Stimulated activated CD4-positive, alpha-beta T cell treated with anti-CD3 and anti-CD28 coated beads, Interleukin-1b, Interleukin-23, amount 100 ng/mL, for 1 hour (primary cell): ENCODE results near the gene ATXN7L3.
"Not testable (repeated sequence)": the region's sequence is repeated elsewhere in the genome, so short reads cannot be mapped to it uniquely, and the experiment has no call there.

Source experiments
- DNase-seq, 2 donors: peaks; one replicate each; pipeline ENCODE4 v3.0.0-alpha.2; 2020; ENCODE audit warnings: low read depth in 2 of 2

Gene ATXN7L3

DNA sequence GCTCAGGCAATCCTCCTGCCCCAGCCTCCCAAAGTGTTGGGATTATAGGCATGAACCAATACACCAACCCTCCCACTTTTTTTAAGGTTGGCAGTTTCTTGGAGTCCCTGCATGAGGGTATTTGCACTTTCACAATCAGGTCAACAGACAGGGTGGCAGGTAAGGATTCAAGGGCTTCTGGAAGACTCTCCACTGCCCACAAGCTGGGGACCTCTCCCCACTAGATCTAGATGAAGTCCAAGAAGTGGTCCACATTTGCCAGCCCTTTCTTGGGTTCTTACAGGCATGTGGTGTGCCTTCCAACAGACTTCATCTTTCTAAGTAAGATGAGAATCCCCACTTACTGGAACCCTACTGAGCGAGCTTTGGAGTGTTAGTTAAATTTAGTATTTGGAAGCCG lies 25.3 kb downstream of the ATXN7L3 start:
- DNase-seq = no peak

DNA sequence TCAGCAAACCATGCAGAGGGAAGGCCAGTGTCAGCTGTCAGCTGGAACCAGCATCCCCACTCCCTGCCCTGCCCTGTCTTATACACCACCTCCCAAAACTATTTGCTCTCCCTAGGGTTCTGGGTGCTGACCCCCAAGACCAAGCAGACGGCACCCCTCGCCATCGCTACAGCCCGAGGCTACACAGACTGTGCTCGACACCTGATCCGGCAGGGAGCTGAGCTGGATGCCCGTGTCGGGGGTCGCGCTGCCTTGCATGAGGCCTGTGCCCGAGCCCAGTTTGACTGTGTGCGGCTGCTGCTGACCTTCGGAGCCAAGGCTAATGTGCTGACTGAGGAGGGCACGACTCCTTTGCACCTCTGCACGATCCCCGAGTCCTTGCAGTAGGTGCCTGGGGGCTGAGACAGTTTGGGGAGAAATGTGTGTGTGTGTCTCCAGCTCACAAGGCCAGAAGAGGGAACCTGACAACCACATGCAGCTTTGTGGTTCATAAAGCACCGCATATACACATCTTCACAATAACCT lies 27.7 kb downstream of the ATXN7L3 start:
- no peak for DNase-seq

DNA sequence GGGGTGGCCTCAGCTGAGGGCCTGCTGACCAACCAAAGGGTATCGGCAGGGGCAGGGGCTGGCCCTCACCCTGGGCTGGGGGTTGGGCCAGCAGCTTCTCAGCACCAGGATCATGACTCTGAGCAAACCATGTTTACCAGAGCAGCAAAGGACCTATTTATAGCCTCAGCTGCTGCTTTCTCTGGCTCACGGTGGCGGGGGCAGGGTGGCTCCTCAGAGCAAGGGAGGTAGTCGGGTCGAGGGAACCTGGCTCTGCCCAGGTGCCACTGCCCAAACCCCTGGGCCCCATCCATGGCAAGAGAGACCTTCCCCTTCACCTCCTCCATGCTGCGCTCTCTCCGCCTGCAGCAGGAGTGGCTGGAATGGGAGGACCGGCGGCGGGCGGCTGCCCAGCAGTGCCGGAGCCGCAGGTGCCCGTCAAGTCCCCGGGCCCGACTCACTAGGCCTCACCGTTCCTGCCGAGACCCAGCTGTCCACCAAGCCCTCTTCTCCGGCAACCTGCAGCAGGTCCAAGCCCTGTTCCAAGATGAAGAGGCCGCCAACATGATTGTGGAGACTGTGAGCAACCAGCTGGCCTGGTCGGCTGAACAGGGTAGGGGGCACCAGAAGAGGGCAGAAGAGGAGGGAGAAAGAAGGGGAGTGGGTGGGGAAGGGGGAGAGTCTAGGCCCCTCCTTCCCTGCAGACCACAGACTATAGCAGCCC lies 29.0 kb downstream of the ATXN7L3 start, which contains the start of gene ASB16:
TSS of gene ASB16 (plus strand) at position 206 of the 703 bp plus-strand sequence. CDS start at position 292, 86 bp downstream.
- no peak for DNase-seq

DNA sequence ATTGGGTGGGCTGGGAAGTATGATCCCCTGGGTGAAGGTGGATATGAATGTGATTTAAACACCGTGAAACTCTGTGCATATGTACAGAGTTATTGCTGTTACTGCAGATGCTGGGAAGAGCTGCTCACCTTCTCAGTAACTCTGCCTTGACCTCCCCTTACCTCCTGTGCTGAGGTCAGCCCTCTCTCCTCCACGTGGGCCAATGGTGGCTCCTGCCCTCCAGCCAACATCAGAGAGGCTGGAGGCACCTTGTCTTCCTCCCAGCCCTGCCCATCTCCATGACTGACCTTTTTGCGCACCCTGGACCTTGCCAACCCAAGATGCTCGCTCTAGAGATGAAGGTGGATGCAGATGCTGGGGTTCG lies 29.6 kb downstream of the ATXN7L3 start:
- DNase-seq = no peak

DNA sequence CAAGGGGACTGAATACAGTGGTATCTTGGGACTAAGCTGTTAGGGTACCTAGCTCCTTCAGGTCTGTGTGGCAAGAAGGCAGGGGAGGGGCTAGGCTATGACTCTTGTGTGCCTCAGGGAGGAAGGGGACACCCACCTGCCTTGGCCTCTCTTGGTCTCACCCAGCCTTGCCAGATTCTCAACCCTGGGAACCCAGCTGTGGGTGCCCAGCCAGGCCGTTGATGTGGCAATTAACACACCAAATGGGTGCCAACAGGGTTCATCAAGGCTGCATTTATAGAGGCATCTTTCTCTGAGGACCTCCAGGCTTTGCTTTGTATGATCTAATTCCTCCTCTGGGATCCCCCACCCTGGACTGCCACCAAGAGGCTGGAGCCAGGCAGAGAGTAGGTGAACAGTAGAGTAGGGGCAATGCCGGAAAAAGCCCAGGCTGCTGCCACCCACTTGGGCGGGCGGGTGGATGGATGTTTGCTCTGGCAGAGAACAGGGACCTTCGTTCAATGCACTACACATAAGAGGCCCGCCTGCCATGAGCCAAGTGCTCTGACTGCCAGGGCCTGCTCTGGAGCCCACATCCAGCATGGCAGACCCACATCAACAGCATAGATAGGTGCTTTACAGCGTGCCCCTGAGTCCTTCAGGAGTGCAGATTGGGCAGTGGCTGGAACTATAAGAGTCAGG lies 32.4 kb downstream of the ATXN7L3 start:
- no peak for DNase-seq

DNA sequence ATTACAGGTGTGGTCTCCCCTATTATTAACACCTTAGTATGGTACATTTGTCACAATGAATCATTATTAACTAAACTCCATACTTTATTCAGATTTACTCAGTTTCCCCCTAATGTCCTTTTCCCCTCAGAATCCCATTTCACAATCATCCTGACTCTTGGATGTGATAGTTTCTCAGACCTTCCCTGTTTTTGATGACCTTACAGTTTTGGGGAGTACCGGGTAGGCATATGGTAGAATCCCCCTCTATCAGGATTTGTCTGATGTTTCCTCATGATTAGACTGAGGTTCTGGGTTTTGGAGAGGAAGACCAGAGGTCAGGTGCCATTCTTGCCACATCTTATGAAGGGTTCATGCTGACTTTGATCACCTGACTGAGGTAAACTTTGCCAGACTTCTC lies 35.2 kb downstream of the ATXN7L3 start:
- DNase-seq = no peak

DNA sequence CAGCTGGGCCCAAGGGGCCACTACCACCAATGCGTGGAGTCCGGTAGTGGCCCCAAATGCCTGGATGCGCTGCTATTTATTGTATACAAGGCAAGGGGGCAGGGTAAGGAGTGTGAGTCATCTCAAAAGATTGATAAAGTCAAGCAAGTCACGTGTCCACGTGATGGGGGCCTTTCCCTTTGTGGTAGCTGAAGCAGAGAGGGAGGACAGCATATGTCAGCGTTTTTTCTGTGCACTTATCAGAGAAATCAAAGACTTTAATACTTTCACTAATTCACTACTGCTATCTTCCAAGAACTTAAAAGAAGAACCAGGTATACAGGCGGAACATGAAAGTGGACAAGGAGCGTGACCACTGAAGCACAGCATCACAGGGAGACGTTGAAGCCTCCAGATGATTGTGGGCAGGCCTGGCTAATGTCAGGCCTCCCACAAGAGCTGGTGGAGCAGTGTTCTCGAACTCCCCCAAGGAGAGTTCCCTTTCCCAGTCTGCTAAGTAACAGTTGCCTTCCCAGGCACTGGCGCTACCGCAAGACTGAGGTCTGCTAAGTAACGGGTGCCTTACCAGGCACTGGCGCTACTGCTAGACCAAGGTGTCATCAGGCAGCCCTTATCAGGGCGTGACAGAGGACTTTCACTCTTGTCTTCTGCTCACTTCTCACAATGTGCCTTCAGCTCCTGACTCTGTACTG lies 40.0 kb downstream of the ATXN7L3 start:
- no peak for DNase-seq

DNA sequence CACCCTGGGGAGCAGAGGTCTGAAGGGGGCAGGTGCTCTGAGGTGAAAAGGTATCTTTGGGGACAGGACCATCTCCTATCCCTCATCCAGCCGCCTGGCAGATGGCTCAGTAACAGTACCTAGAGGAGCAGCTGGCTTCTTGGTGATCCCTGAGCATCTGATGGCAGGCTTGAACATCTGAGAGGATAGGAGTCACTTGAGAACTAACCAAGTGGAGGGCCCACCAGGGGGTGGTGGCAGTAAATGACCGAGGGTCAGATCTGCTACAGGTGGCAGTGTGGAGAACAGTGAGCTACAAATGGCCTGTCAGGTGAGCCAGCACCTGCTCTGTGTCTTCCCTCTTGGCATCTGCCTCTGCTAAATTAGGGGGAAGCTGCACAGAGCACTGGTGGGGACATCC lies 44.2 kb downstream of the ATXN7L3 start:
- DNase-seq = no peak

DNA sequence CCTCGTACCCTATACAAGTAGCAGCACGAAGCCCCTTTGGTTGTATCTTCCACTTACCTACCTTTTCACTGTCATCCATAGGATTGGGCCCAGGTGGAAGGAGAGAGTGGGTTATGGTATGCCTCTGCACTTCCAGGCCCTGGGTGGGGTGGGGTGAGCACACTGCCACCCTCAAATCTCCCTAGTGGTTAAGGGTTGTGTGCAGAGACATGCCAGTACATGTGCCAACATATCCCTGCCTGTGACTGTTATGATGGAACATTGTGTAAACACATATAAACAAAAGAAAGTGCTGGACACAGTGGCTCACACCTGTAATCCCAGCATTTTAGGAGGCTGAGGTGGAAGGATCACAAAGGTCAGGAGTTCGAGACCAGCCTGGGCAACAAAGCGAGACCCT lies 46.8 kb downstream of the ATXN7L3 start:
- DNase-seq = no peak

DNA sequence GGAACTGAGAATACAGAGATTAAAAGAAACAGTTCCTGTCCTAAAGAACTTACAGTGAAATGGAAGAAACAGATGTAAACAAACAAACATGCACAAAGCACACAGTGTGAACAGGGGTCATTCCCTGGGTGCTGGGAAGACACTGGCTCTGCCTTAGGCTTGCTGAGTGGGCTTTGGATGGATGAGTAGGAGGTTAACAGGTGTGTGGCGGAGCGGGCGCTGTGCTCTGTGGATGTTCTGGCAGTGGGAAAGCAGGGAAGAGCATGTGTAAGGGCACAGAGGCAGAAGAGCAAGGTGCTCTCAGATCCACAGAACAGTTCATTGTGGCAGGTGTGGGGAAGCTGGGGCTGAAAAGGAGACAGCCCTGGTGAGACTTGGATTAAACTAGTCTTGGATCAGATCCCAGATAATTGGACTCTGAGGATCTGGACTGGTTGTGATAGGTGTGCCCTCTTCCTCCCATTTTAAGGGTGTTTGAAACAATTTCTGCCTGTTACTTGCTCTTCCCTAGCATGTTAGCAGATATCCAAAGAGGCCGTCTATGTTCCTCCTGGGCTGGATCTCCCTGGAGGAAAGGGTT lies 49.8 kb downstream of the ATXN7L3 start:
- DNase-seq = no peak

DNA sequence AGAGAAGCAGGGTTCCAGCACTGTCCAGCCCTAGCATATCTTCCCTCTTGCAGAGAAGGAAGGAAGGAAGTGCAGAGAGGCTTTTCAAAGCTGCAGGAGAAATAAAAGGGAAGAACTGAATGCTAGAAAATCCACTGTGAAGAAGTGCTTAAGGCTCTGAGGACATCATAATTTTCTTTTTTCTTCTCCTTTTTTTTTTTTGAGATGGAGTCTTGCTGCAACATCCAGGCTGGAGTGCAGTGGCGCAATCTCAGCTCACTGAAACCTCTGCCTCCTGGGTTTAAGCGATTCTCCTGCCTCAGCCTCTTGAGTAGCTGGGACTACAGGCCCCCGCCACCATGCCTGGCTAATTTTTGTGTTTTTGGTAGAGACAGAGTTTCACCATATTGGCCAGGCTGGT lies 50.6 kb downstream of the ATXN7L3 start:
- DNase-seq = not testable (repeated sequence)

DNA sequence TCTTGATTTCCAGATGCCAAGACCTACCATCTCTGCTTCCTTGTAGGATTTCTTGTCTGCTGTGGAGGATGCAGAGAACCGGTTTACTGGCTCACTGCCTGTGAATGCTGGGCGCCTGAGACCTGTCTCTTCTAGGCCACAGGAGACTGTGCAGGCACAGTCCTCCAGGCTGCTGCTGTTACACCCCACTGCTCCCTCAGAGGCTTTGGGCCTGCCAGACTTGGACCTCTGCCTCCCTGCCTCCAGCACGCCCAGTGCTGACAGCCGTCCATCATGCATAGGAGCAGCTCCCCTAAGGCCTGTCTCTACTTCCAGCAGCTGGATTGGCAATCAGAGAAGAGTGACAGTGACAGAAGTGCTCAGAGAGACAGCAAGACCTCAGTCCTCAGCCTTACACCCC lies 51.9 kb downstream of the ATXN7L3 start:
- no peak for DNase-seq

DNA sequence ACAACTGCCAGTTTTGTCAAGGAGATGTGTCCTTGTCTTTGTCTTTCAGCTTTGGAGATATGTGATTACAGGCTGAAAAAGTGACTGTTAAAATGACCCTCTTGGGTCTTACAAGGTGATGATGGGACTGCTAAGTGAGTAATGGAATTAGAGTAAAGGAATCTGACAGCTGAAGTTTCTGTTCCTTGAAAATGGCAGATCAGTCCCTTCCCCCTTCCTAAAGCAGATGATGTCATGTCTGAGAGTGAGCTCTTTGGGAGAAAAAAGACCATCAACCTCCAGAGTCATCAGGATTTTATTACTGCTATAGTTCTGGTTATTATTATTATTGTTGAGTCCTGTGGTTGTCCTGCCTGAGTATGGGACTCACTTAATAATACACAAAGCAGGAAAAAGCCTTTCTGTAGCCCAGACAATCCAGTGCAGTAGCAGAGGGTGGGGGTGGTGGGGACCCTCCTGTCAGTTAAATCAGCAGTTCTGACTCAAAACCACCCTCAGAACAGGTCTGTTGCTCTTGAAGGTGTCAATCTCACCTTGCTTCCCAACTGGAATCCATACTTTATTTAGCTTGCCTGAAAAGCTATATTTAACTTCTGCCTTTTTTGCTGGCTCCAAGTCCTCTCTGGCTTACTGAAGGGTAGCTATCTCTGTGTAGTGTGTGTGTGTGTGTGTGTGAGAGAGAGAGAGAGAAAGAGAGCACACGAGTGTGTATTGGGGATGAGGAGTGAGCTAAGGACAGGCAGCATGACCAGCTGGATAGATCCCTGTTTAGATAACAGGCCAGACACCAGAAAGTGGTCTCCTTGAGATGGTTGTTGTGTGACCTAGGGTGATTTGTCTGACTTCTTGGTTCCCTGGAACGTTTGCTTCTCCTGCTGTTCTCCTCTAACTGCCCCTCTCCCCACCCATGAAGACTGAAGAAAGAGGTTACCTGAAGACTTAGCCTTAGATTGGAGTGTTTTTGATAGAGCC lies 53.0 kb downstream of the ATXN7L3 start:
- no peak for DNase-seq

DNA sequence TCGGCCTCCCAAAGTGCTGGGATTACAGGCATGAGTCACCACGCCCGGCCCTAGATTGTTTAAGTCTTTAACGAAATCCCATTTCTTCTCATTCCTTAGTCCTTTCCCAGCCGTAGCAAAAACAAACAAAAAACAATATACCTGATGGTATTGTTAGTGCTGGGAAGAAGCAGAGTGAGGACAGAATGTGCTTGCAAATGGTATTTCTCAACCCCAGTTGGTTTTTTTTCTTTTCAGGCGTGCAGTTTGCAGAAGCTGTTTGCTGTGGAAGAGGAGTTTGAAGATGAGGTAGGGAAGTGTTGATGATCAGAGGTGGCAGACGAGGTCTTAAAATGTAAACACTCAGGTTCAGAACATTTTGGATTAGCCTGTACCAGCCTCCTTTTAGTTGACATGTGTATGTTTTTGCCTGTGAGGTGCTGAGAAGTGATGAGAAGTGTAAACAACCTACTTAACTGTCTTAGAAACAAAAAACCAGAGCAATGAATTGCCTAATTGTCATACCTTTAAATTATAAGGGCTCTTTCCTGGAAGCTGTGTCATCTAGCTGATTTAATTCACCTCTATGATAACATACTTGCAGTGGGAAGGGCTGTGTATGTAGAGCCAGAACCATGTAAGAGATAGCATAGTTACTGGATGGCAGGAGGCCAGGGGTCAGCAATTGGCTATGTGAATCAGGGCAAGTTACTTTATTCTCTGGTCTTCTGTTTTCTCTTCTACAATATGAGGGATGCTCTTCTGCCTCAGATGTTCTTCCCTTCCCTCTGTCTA lies 54.5 kb downstream of the ATXN7L3 start:
- DNase-seq = no peak

DNA sequence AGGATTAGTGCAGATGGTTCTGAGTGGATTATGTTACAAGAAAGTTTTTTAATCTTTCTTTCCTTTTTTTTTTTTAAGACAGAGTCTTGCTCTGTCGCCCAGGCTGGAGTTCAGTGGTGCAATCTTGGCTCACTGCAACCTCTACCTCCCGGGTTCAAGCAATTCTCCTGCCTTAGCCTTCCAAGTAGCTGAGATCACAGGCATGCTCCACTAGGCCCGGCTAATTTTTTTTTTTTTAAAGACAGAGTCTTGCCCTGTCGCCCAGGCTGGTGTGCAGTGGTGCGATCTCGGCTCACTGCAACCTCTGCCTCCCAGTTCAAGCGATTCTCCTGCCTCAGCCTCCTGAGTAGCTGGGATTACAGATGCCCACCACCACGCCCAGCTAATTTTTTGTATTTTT lies 55.8 kb downstream of the ATXN7L3 start:
- not testable (repeated sequence) for DNase-seq
